Stimulated activated CD8-positive, alpha-beta memory T cell treated with anti-CD3 and anti-CD28 coated beads, Interleukin-4, amount 100 ng/mL, for 1 hour (primary cell): ENCODE measurements around the gene SLC24A4.

ENCODE experiments used
- DNase-seq, 2 donors: peaks; one replicate each; pipeline ENCODE4 v3.0.0-alpha.2; 2020; ENCODE audit warnings: low read depth in 2 of 2, low spot score in 1 of 2

SLC24A4 gene

DNA sequence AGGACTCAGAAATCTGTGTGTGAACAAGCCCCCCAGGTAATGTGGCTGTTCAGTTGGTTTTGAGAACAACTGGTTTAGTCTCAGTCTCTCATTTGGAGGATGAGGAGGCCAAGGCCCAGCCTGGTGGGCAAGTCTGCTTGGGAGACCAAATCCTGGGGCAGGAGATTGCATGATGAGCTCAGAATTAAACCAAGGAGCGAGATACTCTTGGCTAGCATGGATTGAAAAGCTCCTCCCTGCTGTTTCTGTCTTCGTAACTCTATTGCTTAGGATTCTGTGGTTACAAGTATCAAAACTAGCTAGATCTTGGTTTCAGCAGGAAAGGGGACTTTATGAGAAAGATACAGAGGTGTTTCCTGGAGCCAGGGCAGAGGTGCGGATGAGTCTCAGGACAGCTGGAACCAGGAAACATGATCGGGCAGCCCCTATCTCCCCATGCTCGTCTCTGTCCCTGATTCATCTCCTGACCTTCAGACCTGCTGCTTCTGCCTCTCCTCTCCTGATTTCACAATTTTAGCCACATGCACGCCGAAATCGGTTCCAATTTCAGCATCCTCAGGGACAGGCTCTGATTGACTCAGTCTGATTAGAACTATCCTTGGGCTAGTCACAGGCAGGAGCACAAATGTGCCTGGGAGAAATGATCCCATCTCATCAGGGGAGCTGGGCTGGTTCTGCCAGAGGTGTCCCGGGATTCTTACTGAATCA is 150.4 kb downstream of the SLC24A4 start:
- DNase-seq, result no peak

DNA sequence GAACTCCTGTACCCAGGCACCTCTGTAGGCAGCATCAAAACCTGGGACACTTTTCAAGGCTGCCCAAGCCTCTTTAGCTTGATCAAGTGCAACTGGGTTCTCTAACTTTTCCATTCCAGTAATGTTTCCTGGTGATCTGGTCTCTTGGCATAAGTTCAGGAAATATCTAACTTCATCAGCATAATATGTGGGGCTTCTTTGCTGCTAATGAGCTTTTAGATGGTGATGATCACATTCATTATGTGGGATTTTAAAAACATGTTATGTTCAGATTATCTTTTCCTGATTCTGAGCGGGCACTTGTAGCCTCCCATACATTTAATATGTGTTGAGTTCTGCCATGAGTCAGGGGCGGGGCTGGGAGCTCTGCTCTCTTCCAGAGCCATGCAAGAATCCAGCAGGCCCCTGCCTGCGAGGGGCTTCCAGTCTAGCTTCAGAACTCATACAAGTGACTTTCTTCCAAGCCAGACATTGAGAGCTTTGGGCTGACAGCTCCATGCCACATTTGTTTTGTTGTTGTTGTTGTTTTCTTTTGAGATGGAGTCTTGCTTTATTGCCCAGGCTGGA is 151.1 kb downstream of the SLC24A4 start:
- DNase-seq, result no peak

DNA sequence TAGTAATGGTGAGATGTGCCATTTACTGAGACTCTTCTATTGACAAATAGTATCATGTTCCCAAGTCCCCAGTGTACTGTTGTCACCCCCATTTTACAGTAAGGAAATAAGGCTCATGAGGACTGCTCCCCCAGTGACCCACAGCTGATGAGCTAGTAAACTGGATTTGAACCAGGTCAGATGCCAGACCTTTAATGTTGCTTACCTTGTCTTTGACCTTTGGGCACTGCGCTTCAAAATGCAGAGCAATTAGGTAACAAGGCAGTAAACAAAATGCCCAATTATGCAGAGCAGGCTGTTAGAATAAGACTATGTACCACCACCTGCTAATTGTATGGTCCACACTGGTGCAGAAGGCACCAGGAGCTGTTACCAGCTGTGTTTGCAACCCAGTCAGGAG is 152.1 kb downstream of the SLC24A4 start:
- DNase-seq, result no peak

DNA sequence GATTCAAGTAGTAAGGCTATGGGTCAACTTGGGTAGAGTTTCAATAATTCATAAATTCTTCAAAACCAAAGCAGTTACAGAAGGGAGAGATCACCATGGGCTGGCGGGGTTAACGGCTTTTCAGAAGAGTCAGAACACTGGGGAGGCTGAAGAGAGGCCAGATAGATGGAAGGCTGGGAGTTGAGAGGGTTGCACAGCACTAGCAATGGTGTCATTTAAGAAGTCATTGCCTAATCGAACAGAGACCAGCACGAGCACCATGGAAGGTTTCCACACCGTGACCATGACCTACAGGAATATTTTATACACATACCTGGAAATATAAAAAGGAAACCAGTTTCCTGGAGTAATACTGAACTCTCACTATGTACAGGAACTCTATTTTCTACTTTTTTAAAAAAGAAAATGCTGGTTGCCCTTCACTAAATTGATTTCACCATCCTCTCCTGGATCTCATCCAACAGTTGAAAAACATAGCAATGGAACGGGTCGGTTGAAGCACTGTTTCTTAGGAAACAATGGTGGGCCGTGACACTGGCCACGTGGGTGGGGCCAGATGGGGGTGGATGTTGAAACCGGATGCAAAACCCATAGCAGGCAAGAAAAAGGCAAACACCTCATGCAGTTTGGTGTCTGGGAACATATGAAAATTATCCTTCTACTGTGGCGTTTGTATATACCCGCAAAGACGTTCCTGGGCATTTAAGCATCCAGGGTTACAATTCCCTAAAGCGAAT is 152.7 kb downstream of the SLC24A4 start:
- DNase-seq, result no peak

DNA sequence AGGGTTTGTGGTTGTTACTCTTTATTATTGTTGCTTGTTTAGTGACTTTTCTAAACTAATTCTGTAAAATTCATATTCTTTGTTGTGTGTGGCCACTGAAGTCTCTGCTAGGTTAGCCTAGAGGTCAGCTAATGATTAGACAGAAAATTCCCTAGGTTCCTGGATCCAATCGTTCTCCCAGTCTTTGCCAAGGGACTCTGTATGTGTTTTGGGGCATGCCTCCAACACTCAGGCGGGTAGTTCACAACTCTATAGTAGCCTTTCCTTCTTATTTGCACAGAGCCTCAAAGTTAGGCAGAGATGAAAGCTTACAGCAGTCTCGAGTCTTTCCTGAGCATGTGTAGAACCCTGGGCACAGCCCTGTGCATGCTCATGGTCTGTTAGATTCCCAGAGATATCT is 157.9 kb downstream of the SLC24A4 start:
- no peak for DNase-seq

DNA sequence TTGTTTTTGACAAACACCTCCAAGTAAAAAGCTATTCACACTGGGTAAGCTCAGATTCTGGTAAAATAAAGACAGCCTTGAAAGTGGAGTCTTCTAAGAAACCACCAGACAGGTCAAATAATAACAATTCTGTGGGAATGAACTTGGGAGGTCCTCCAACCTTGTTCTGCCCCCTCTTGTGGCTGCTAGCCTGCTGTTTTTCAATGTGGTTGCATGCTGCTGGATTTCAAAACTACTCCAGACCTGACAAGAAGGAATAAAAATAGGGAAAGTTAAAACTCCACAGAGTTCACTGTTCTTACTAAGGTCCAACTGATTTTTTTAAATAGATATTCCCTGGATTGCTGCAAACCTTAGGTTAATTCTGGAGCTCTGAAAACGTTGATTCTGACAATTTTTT is 158.4 kb downstream of the SLC24A4 start:
- no peak for DNase-seq

DNA sequence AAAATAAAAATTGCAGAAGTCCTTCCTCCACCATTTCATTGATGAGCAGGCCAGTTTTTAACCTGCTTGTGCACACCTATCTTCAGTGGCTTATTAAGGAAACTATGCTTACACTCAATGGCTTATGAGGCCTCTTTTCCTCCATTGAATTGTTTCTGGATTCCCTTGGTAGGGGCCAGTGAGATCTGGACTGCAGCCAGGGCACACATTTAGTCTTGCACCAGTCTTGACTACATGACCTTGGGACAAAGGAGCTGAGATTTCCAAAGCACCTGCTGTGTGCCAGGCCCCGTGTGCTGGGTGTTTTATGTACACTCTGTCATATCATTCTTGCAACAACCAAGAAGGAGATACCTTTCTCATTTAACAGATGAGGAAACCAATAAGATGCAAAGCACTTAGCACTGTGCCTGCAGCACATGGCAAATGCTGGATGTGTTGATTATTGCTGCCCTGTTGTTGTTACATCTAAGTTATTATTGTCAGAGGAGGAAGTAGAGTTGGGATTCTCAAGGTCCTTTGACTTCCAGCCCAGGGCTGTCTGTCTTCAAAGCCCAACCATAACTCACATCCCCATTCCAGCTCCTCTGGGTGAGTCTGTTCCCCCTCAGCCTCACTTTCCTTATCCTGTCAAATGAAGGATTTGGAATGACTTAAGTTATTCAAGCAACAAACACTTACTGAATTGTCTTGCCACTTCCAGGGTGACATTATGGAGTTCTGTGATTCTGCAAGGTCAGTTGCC is 159.0 kb downstream of the SLC24A4 start:
- no peak for DNase-seq

DNA sequence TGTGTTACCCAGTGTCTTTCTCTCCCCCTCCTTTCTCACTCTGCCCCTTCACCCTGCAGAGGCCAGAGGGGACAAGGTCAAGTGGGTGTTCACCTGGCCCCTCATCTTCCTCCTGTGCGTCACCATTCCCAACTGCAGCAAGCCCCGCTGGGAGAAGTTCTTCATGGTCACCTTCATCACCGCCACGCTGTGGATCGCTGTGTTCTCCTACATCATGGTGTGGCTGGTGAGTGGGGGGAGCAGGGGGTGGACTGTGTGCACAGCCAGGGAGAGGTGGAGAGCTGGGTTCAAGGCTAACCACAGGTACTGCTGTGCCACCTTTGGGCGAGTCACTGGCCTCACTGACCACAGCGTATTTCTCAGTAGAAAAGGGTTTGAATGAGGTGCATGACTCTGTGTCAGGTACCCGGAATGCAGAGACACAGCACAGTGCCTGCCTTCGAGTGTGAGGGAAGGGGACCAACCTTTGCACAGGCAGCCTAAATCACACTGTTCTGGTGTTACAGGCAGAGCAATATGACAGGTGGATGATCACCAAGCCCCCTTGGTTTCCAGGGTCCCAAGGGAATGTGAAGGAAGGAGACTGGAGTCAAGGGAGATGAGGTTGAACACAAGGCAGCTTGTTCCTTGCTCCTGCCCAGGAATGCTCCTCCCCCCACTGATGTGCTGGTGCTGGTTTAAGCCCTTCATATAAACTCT is 159.8 kb downstream of the SLC24A4 start:
- no peak for DNase-seq

DNA sequence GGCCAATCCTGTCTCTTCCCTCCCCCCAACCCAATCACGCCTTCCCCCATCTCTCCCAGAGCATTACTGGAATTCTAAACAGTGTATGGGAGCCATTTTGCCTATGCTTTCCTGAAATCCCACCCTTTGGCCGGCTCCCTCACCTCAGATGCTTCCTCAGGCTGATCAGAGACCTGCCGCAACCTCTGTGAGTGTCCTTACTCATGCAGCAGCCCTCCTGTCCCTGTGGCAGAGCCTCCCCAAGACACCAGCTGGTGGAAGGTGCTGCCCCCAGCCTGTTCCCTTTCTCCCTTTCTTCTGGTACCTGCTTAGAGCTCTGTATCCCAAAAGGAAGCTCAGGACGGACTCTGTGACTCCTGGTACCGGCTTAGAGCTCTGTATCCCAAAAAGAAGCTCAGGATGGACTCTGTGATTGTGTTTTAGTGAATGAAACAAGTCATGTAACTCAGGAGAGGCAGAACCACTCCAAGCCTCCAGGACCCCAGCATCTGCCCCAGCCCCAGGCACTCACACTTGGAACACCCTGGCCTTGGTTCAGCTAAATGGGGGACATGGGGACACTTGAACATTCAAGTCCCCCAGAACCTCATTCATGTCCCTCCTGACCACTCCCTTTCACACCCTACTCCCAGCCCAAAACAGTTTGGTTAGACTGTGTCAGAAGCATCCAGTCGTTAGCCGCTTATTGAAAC is 161.3 kb downstream of the SLC24A4 start:
- DNase-seq, result no peak

DNA sequence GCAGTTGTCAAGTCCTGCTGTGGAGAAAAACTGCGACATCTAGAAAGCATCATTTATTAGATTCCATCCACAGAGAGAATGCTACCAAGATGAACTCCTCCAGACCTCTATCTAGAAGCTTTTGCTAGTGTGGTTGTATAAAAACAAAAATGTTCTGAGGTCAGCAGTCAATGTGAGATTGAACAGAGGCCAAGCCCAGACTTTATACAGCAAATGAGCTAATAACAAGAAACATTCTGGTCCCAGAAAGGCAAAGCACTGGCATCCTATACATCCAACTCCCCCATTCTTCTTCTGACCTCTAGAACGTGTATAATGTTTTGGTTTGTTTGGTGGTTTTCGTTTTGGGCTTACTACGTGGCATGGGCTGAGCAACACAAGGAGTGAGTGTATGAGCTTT is 163.9 kb downstream of the SLC24A4 start:
- no peak for DNase-seq

DNA sequence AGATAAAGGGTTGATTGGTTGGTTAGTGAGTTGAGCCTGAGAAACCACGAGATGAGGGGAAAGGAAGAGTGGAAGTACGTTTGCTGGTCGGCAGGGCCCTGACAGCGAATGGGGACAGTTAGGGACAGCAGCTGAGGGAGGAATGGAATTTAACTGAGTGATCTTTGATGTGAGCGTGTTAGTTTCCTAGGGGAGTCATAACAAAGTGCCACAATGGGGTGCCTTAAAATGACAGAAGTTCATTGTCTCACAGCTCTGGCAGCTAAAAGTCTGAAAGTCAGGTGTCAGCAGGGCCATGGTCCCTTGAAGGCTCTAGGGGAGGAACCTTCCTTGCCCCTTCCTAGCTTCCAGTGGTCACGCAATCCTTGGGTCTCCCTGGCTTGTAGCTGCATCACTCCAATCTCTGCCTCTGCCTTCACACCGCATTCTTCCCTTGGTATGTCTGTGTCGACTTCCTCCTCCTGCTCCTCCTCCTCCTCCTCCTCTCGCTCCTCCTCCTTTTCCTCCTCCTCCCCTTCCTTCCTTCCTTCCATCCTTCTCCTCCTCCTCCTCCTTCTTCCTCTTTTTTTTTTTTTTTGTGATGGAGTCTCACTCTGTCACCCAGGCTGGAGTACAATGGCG is 164.7 kb downstream of the SLC24A4 start:
- no peak for DNase-seq

DNA sequence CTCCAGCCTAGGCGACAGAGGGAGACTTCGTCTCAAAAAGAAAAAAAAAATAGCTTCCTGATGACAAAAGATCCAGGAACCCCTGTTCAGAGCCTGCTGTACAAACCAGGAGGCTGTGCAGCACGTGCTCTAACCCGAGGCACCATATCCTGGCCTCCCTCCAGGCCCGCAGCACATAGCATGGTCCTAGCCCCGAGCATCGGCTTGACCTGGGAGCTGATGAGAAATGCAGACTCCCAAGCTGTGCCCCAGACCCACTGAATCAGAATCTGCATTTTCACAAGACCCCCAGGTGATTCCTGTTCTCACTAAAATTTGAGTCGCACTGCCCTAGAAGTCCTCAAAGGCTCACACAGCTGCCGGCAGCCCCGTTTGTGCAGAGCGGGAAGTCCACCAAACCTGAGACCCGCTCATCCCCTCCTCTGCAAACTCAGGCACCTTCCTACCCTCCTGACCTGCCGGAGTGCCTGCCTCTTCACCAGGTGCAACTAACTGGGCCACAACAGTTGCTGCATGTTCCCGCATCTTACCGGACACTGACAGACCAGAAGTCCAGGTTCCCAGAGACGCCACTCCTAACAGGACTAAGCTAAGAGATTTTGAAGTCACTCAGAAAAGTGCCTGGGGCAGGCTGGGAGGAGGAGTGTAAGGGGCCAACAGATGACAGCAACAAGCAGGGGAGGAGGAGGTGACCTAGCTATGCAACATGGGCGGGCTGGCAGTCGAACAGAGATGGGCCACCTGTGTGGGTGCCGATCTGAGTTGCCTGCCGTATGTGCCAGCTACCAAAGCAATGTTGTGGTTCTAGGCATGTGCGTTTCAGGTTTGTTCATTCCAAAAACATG is 166.7 kb downstream of the SLC24A4 start:
- no peak for DNase-seq

DNA sequence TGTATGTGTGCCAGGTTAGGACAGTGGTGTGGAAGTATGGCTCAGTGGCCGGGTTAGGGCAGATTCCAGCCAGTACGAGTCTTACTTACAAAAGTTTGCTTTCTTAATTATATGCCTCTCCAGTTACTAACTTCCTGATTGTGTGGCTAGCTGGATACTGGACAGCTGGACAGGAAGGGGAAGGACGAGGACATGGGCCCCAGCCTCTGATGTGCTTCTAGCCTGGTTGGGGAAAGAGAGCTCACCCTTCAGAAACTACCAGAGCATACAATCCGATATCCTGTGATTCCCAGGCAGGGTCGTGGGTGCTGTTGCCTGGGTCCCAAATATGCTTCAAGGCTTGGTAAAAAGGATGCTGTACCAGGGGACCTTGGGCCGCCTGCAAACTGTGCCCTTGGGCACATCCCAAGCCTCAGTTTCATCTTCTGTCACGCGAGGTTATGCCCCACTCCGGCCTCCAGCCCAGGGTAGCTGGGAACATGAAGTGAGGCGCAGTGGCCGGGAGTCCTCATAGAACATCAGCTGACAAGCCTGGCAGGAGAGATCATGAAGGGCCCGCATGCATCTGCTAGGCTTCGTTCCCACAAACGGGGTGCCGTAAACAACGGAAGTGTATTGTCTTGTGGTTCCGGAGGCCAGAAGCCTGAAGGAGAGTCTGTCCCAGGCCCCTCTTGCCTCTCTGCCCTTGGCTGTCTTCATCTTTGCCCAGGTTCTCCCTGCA is 167.4 kb downstream of the SLC24A4 start:
- DNase-seq, result no peak

DNA sequence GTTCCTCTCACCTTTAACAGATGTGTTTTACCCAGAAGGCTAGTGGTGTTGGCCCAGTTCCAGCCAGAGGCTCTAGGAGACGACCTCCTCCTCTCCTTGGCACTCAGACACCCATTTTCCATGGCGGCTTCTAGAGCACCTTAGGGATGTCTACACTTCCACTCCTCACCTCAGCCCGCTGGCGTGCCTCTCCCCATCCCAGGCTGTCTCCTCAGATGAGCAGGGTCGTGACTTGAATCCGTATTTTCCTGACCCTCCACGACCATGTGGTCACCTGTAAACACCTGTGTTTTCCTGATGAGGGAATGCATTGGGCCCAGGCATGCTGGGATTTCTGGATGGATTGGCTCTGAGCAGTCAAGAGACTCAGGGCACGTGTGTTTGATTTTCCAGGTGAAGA is 168.8 kb downstream of the SLC24A4 start:
- DNase-seq, result no peak

DNA sequence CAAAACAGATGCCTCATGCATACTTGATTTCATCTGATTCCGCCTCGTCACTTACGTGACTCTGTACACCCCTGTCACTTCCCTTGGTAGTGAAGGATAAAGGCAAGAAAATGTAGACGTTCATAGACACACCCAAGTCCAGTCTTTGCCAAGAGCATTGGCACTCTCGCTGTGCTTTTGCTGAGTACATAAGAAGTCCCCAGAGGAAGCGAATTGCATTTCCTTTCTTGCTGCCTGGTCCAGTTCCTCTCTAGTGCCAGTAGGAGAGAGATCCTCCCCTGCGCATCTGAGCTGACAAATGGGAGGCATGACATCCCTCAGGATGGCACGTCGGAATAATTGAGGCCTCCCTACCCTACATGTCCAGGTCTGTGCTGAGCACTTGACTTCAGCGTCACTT is 169.3 kb downstream of the SLC24A4 start:
- no peak for DNase-seq

DNA sequence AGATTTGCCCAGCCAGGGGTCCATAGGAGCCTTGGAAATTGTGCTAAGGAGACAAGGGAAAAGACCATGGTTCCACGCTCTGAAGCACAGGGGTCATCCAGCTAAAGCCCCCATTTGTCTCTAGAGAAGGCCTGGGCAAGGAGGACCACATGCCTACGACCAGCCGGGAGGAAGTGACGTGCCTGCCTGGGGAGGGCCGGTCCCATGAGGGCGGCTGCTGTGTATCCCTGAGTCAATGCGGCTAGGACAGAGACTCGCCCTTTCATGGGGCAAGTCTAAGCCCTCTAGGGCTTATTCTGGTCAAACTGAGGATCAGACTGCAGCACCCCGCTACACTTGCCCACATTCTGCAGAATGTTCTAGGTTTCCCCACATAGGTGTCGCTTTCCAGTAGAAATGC is 170.1 kb downstream of the SLC24A4 start:
- no peak for DNase-seq

DNA sequence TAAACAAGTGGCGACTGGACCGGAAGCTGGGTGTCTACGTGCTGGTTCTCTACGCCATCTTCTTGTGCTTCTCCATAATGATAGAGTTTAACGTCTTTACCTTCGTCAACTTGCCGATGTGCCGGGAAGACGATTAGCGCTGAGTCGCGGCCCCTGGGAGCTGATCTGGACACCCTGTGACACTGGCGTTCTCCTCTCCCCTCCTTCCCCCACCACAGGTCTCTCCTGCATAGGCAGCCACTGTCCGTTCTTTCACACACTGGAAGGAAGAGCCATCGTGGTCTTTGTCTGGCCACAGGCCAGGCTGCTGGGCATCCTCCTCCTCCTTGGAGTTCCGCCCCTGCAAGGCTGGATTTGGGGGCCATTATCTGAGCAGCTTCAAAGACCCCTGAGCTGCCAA is 170.5 kb downstream of the SLC24A4 start:
- no peak for DNase-seq

DNA sequence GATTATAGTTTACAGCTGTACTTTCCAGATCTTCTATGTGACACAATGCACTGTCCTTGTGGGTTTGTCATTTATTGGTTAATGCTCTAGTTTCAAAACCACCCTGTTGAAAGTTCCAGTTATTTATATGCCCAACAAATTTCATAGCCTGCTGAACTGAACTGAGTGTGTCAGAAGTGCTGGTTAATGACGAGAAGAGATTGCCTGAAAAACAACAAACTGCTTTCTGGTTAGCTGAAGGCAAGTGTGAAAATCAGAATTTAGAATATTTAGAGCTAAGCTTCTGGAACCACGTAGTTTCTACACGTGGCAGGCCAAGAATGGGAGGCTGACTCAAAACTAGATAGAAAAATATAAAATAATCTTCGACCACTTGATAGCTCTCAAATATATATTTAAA is 171.5 kb downstream of the SLC24A4 start:
- DNase-seq, result no peak

DNA sequence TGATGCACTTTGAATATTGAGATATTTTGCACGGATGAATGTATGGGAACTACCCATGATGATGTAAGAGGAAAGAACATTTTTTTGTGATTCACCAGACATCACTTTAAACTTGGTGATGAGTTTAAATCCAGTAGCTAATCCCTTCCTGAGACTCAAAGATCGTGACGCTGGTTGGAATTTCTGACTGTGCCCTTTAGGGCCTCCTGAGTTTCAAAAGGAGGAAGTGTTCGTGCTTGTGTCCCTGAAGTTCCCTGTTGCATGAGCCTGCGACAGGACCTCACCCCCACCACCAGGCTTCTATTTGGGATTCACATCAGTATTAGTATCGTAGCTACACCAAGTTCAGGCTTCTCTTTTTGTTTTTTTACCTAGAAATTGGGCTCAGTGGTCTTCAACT is 172.1 kb downstream of the SLC24A4 start:
- DNase-seq, result no peak
